HEK293T (cell line): ENCODE measurements around the gene CD226.

ENCODE experiments used
- ARNT ChIP-seq: fragments of 450-650 bp; IDR thresholded peaks from 2 replicates; pipeline ENCODE4 v1.6.1; 2017; ENCODE audit warnings: mild to moderate bottlenecking
- ELF4 ChIP-seq: fragments of 450-650 bp; IDR thresholded peaks from 2 replicates; pipeline ENCODE4 v1.6.1; 2017; ENCODE audit warnings: antibody characterized with exemption
- FOXA1 ChIP-seq: fragments of 450-650 bp; IDR thresholded peaks from 2 replicates; pipeline ENCODE4 v1.6.1; 2016; ENCODE audit warnings: mild to moderate bottlenecking
- FOXK2 ChIP-seq: fragments of 450-650 bp; IDR thresholded peaks from 2 replicates; pipeline ENCODE4 v1.6.1; 2016; ENCODE audit warnings: mild to moderate bottlenecking
- FOXM1 ChIP-seq: fragments of 450-650 bp; IDR thresholded peaks from 2 replicates; pipeline ENCODE4 v1.6.1; 2017; ENCODE audit warnings: mild to moderate bottlenecking, borderline replicate concordance
- HDGF ChIP-seq: fragments of 450-650 bp; IDR thresholded peaks from 2 replicates; pipeline ENCODE4 v1.6.1; 2017; ENCODE audit warnings: antibody characterized with exemption, borderline replicate concordance
- L3MBTL2 ChIP-seq: fragments of 450-650 bp; conservative IDR thresholded peaks from 2 replicates; pipeline ENCODE4 v1.6.1; 2016; ENCODE audit warnings: mild to moderate bottlenecking
- LEF1 ChIP-seq: fragments of 450-650 bp; IDR thresholded peaks from 2 replicates; pipeline ENCODE4 v1.6.1; 2017; ENCODE audit warnings: mild to moderate bottlenecking, borderline replicate concordance
- NFRKB ChIP-seq: fragments of 450-650 bp; IDR thresholded peaks from 2 replicates; pipeline ENCODE4 v1.6.1; 2016; ENCODE audit warnings: mild to moderate bottlenecking, moderate library complexity
- PKNOX1 ChIP-seq: fragments of 450-650 bp; IDR thresholded peaks from 2 replicates; pipeline ENCODE4 v1.6.1; 2016
- SP1 ChIP-seq: fragments of 450-650 bp; IDR thresholded peaks from 2 replicates; pipeline ENCODE4 v1.6.1; 2017
- SUZ12 ChIP-seq: fragments of 450-650 bp; IDR thresholded peaks from 2 replicates; pipeline ENCODE4 v1.6.1; 2016; ENCODE audit warnings: mild to moderate bottlenecking
- TARDBP ChIP-seq: fragments of 450-650 bp; IDR thresholded peaks from 2 replicates; pipeline ENCODE4 v1.6.1; 2016
- ZNF384 ChIP-seq: fragments of 450-650 bp; IDR thresholded peaks from 2 replicates; pipeline ENCODE4 v1.6.1; 2016

GRCh38 chr18:69865776-69866175 is 81.9 kb downstream of the CD226 start:
- no peak for TF ChIP-seq ARNT
- no peak for TF ChIP-seq SP1
- no peak for TF ChIP-seq FOXA1
- no peak for TF ChIP-seq ELF4
- TF ChIP-seq LEF1: no peak
- TF ChIP-seq TARDBP: no peak
- no peak for TF ChIP-seq HDGF
- no peak for TF ChIP-seq SUZ12
- no peak for TF ChIP-seq FOXK2
- no peak for TF ChIP-seq NFRKB
- TF ChIP-seq FOXM1: no peak
- TF ChIP-seq L3MBTL2: no peak
- no peak for TF ChIP-seq ZNF384
- TF ChIP-seq PKNOX1: no peak
